Hepatocyte (in vitro differentiated cells): Measurements from ENCODE around the gene SPG11. TPM values are rescaled to one million over a fixed set of nuclear protein-coding genes. Genes with fewer than 3 reads are reported as not detected.
A peak's percentile ranks its signal among the peaks of the same experiment; 100 is the strongest.

ENCODE experiments used
- DNase-seq: peaks from one replicate; pipeline ENCODE4 v3.0.0-alpha.2; 2016; ENCODE audit warnings: low spot score
- H2AFZ ChIP-seq: fragments of 200-600 bp; sonication (generic); 2 replicates; pipeline ENCODE4 v1.6.0; 2016; ENCODE audit warnings: antibody characterized with exemption, mild to moderate bottlenecking
- H3K27ac ChIP-seq: fragments of 200-600 bp; sonication (generic); 2 replicates; pipeline ENCODE4 v1.5.1; 2016; ENCODE audit warnings: mild to moderate bottlenecking
- H3K27me3 ChIP-seq: fragments of 200-600 bp; sonication (generic); 2 replicates; pipeline ENCODE4 v1.6.1; 2016
- H3K36me3 ChIP-seq: fragments of 200-600 bp; sonication (generic); replicated peaks from 2 replicates; pipeline ENCODE4 v1.5.1; 2016; ENCODE audit warnings: low read depth; ENCODE audit not compliant: insufficient read depth
- H3K4me1 ChIP-seq: fragments of 200-600 bp; sonication (generic); 2 replicates; pipeline ENCODE4 v1.5.1; 2016; ENCODE audit warnings: mild to moderate bottlenecking, moderate library complexity; ENCODE audit not compliant: insufficient read depth
- H3K4me2 ChIP-seq: fragments of 200-600 bp; sonication (generic); 2 replicates; pipeline ENCODE4 v1.6.0; 2016
- H3K4me3 ChIP-seq: fragments of 200-600 bp; sonication (generic); 2 replicates; pipeline ENCODE4 v1.5.1; 2016; ENCODE audit warnings: mild to moderate bottlenecking
- H3K79me2 ChIP-seq: fragments of 200-600 bp; sonication (generic); 2 replicates; pipeline ENCODE4 v1.6.0; 2017; ENCODE audit warnings: mild to moderate bottlenecking
- H3K9me2 ChIP-seq: fragments of 200-600 bp; sonication (generic); replicated peaks from 2 replicates; pipeline ENCODE4 v1.6.0; 2017; ENCODE audit warnings: mild to moderate bottlenecking; ENCODE audit not compliant: insufficient read depth
- H3K9me3 ChIP-seq: fragments of 200-600 bp; sonication (generic); 2 replicates; pipeline ENCODE4 v1.5.1; 2016; ENCODE audit warnings: low read depth, mild to moderate bottlenecking
- H4K20me1 ChIP-seq: fragments of 200-600 bp; sonication (generic); 2 replicates; pipeline ENCODE4 v1.6.0; 2016; ENCODE audit warnings: mild to moderate bottlenecking; ENCODE audit not compliant: insufficient read depth, poor library complexity, severe bottlenecking
- CTCF ChIP-seq: fragments of 200-600 bp; sonication (generic); IDR thresholded peaks from 2 replicates; pipeline ENCODE4 v1.5.1; 2016; ENCODE audit warnings: antibody characterized with exemption, mild to moderate bottlenecking; ENCODE audit not compliant: poor library complexity
- EZH2 ChIP-seq: fragments of 200-600 bp; sonication (generic); IDR thresholded peaks from 2 replicates; pipeline ENCODE4 v1.6.1; 2016; ENCODE audit warnings: antibody characterized with exemption, mild to moderate bottlenecking, borderline replicate concordance
- EZH2phosphoT487 ChIP-seq: fragments of 200-600 bp; sonication (generic); IDR thresholded peaks from one replicate; pipeline ENCODE4 v1.6.1; 2018; ENCODE audit warnings: antibody characterized with exemption, mild to moderate bottlenecking, low read depth, moderate library complexity; ENCODE audit not compliant: unreplicated experiment, severe bottlenecking
- WGBS: methylation state at CpG from one replicate; pipeline ENCODE4 v1.1.6; 2016; ENCODE audit warnings: low lambda C conversion rate; ENCODE audit errors: missing lambda C conversion rate; 5-methylcytosine and 5-hydroxymethylcytosine counted together
- polyA plus RNA-seq: library from polyadenylated mRNA; unstranded; fragments of >200 nt; fragmentation: Nextera tagmentation; extraction: Ambion mirVana; gene quantifications from 2 replicates; pipeline ENCODE4 v1.2.1, GENCODE V29; 2016
- total RNA-seq: library from RNA; depleted of rRNA; stranded (reverse); fragments of >200 nt; gene quantifications from 2 replicates; pipeline ENCODE4 v1.2.3, GENCODE V29; 2014

Gene SPG11
- total and polyA plus RNA-seq, 2 experiments from 2014 or later = 28.2 to 70.3 TPM

GRCh38 chr15:44542596-44542995 is 120.9 kb downstream of the SPG11 start:
- no peak for DNase-seq
- Histone ChIP-seq H3K9me2 (no peaks in the 10 kb centered on the region), H2AFZ (no peak overlapping the region), H3K27me3 (no peaks in the 10 kb centered on the region), H4K20me1 (peaks cover 19% of the 10 kb centered on the region), H3K4me2 (peak overlapping the region; percentile 21), H3K79me2 (peaks cover 98% of the 10 kb centered on the region), H3K4me1 (peaks cover 32% of the 10 kb centered on the region), H3K4me3 (no peak overlapping the region), H3K36me3 (no peaks in the 10 kb centered on the region), H3K27ac (peak overlapping the region; percentile 41), H3K9me3 (no peaks in the 10 kb centered on the region)
- TF ChIP-seq EZH2 (no peak), CTCF (no peak), EZH2phosphoT487 (no peak)

- H3K27me3 ChIP-seq = no peaks in the 10 kb centered on the region
- peaks cover 89% of the 10 kb centered on the region for H3K79me2 ChIP-seq
- H3K4me1 ChIP-seq = peaks cover 32% of the 10 kb centered on the region
- TF ChIP-seq EZH2 (no peak), EZH2phosphoT487 (no peak), CTCF (no peak)
- no peaks in the 10 kb centered on the region for H3K36me3 ChIP-seq
- no peak overlapping the region for H3K4me3 ChIP-seq
- WGBS = 91% methylated on average over 4 of the region's 4 CpGs
- peak overlapping the region; percentile 41 for H3K27ac ChIP-seq
- H2AFZ ChIP-seq = no peak overlapping the region
- DNase-seq = peak; percentile 42
- H3K9me2 ChIP-seq = no peaks in the 10 kb centered on the region
- no peaks in the 10 kb centered on the region for H3K9me3 ChIP-seq
- no peak overlapping the region for H3K4me2 ChIP-seq
- peaks cover 17% of the 10 kb centered on the region for H4K20me1 ChIP-seq
Measured at GRCh38 chr15:44541282-44541958, 122.0 kb downstream of the SPG11 start.

- TF ChIP-seq EZH2phosphoT487 (no peak), CTCF (no peak), EZH2 (no peak)
- Histone ChIP-seq H3K9me2 (no peaks in the 10 kb centered on the region), H3K27me3 (no peaks in the 10 kb centered on the region), H3K4me3 (peak overlapping the region; percentile 92), H3K36me3 (no peaks in the 10 kb centered on the region), H3K27ac (peak overlapping the region; percentile 99), H3K9me3 (no peaks in the 10 kb centered on the region), H4K20me1 (peaks cover 4% of the 10 kb centered on the region), H3K4me2 (peak overlapping the region; percentile 81), H3K4me1 (peaks cover 41% of the 10 kb centered on the region), H2AFZ (peak overlapping the region; percentile 79), H3K79me2 (peaks cover 69% of the 10 kb centered on the region)
- DNase-seq = peak; percentile 47
- WGBS = 16% methylated on average over 13 of the region's 13 CpGs
Measured at GRCh38 chr15:44537735-44538240, 125.7 kb downstream of the SPG11 start.
